RKO (cell line): Measurements from ENCODE around the gene TRPM3.
A peak's percentile ranks its signal among the peaks of the same experiment; 100 is the strongest.

ENCODE experiments used
- DNase-seq: peaks from one replicate; pipeline ENCODE4 v3.0.0-alpha.2; 2016; ENCODE audit warnings: low spot score

TRPM3 gene

DNA sequence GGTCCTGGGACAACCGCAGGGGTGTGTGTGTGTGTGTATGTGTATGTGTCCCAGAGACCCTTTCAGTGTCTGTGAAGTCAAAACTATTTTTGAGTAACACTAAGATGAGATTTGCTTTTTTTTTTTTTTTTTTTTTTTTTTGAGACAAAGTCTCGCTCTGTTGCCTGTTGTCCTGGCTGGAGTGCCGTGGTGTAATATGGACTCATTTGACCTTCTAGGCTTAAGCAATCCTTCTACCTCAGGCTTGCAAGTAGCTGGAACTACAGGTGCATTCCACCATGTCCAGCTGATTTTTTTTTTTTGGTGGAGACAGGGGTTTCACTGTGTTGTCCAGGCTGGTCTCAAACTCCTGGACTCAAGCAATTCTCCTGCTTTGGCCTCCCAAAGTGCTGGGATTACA, 609.6 kb downstream of the TRPM3 start:
- no peak for DNase-seq

DNA sequence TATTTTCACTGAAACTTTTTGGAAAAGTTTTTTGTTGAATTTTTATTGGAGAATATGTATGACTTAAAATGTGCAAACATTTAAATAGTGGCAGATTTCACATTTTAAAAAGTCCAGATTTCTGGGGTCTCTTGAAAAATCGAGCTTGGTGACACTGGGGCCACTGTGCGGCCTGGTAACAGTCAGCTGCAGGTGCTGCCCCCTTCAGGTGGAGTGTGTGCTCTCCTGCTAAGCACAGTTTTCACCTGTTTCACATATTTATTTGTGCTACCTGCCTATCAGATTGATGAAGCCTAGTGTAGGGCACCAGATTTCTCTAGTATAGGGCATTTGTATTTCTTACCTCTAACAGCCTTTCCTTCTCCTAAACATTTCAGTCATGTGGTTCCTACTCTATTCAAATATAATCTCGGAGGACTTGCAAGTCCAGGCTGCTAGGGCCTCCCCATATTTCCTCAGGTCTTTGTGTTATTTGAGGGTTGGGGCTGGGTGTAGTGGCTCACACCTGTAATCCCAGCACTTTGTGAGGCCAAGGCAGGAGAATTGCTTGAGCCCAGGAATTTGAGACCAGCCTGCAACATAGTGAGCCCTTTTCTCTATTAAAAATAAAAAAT, 611.2 kb downstream of the TRPM3 start:
- DNase-seq = no peak

DNA sequence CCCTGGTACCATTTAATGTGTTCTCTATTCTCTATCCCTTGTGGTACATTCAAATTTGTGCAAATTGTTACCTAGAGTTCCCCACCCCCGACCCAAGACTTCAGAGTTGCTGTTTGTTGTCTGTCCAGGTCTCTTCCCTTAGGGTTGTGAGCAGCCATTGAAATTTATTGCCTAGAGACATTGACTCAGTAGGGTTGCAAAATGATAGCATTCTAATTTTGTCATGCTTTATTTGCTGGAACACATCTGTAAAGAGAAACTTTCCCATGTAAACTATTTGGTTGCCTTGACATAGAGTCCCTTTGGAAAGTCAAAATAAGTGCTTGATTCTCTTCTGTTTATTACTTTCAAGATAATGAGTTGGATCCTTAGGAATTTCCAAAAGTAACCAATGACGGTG, 615.3 kb downstream of the TRPM3 start:
- no peak for DNase-seq

DNA sequence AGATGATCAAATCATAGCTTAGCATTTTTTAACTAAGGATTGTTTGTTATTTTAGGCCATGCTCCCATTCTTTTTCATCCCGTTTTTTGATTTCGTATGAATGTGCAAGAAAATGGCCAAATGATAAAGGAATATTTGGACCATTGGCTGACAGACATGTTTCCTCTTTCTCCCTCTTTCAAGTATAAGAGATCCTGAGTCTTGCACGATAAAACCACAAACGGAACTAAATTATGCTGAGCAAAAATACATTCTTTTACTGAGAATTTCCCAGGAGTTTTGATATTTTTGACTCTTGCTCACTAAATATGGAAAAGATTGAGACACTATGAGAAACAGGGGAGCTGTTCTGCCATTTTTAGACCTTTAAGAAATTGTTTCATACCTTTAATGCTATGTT, 616.6 kb downstream of the TRPM3 start:
- no peak for DNase-seq

DNA sequence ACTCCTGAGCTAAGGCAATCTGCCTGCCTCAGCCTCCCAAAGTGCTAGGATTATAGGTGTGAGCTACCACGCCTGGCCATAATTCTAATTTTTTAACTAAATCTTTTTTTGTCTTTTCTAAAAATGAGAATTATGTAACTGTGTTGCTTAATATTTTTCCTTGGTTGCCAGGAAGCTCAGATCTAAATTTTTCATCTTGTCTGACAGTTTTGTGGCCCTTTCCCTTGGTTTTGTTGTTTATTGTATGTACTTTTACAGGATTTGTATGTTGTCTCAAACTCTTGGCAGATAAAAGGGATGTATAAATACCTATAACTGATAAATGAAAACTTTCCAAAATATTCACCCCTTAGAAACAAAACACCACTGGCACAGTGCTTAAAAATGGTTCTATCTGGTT, 618.7 kb downstream of the TRPM3 start:
- no peak for DNase-seq

DNA sequence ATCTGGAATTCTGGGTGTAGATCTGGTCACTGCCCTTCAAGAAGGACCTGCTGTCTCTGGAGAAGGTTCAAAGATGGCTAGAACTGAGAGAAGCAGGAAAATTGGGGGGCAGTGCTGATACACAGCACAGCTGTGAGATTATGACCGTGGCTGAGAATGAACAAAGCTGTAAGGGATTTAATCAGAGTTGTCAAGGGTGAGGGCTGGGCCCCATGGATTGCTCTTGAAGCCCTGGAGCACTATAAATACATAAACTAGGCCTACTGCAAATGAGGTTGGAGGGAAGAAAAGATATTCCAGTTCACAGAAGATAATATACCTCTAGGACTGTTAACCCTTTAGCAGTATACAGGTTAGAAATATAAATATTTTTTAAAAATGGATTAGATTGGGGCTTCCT, 620.6 kb downstream of the TRPM3 start:
- DNase-seq = no peak

DNA sequence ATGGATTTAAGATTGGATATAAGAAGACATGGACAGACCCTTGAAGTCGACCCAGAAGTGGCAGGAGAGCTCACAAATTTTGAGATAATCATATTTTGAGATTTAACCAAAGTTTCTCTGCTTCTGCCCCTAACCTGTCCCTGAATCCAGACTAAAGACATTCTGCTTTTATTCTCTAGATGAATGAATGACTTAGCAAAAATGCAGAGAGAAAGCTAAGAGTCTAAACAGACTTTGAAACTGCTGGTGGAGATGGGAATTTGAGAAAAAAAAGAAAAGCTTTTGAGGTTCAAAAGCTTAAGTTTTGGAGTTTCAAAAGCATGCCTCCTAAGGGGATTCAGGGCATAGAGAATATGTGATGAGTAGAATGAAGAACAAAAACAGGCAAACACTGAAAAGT, 621.8 kb downstream of the TRPM3 start:
- no peak for DNase-seq

DNA sequence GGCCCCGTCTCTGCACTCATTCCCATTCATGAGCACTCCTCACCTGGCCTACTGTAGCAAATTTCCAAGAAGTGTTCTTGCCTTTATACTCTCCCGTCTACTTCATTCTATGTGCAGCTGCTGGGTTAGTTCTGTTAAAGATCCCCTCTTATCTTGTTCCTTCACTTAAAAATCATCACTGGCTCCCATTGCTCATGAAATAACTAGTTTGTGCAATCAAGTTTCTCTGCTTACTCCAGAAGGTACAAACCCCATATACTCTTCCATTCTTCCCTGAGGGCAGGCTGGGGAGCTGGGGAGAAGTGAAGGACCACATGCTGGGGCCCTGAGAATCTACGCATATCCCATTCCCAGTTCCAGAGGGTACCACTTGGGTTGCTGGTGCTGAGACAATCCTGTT, 622.6 kb downstream of the TRPM3 start:
- DNase-seq = no peak

DNA sequence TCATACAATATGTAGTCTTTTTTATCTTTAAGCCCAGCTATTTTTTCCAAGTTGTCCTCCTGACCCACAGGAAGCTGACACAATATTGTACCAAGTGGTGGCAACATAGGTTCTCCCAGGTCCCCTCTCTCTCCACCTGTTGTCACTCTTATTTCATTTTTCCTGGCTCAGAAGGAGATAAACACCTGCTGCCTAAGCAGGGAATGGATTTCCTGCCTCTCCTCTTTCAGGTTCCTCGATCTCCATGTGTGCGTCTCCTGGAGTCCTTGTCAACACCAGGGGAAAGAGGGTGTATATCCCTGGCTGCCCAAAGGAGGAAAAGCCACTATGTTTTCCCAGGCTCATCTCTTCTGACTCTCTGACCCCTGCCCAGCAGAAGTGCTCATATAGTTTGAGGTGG, 625.2 kb downstream of the TRPM3 start:
- no peak for DNase-seq

DNA sequence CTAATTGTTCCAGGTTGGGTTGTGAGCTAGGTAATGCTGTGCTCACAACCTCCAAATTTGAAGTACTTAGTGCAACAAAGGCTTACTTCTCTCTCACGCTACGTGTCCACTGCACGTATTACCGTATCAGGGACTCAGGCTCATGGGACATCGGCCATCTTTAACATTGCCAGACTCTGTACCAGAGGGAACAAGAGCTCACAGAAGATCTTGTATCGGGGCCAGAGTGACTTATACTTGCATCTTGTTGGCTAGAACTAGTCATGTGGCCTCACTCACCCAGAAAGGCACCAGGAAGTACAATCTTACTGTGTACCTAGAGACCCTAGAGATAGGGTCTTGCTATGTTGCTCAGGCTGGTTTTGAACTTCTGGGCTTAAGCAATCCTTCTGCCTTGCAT, 625.9 kb downstream of the TRPM3 start:
- DNase-seq = no peak

DNA sequence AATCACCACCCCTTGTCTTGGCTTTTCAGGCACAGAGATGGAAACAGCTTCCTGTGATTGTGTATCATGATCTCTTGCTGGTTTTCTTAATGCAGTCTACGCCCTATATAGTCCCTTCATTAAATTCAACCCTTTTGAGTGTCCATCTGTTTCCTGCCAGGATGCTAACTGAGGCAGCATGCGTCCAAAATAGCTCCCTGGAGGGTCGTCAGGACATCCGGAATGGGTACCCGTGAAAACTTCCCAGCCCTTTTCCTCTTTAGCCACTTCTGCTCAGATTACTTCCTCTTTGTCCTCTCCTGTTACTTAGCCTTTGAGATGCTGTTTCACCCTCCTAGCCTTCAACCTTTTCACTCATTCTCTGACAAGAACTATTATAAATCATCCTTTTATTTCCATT, 627.2 kb downstream of the TRPM3 start:
- no peak for DNase-seq

DNA sequence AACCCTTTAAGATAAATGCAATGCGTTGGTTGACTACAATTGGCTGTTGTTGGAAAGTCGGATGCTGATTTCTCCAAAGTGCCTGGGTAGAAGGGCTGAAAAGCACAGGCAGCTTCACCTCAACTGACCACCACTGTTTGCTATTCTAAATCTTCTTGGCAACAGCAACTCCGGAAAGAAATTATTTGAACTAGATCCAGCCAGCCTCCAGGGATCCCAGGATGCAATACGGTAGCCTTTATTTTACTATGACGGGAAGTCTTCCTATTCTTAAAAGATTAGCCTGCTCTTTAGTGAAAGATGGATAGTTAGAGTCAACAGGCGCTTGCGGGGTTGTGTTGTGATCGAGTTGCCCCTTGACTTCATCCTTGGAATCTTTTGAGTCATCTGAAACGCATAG, 628.4 kb downstream of the TRPM3 start:
- no peak for DNase-seq

DNA sequence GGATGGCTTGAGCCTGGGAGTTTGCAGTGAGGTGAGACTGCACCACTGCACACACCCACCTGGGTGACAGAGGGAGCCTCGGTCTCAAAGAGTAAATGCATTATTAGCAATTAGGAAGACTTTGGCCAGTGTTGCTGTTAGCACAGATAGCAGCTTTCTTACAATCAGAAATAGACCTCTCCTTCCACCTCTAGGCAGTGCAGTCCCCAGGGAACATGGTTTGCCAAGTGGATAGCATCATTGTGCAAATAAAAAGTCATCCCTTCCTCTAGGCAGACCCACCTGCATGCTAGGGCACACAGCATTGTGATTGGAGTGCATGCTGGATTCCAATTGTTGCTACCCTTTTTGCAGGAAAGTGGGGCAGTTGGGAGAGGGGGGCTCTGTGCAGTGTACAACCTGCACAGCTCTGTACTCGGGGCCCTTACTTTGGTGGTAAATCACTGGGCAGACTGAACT, 629.1 kb downstream of the TRPM3 start:
- no peak for DNase-seq

DNA sequence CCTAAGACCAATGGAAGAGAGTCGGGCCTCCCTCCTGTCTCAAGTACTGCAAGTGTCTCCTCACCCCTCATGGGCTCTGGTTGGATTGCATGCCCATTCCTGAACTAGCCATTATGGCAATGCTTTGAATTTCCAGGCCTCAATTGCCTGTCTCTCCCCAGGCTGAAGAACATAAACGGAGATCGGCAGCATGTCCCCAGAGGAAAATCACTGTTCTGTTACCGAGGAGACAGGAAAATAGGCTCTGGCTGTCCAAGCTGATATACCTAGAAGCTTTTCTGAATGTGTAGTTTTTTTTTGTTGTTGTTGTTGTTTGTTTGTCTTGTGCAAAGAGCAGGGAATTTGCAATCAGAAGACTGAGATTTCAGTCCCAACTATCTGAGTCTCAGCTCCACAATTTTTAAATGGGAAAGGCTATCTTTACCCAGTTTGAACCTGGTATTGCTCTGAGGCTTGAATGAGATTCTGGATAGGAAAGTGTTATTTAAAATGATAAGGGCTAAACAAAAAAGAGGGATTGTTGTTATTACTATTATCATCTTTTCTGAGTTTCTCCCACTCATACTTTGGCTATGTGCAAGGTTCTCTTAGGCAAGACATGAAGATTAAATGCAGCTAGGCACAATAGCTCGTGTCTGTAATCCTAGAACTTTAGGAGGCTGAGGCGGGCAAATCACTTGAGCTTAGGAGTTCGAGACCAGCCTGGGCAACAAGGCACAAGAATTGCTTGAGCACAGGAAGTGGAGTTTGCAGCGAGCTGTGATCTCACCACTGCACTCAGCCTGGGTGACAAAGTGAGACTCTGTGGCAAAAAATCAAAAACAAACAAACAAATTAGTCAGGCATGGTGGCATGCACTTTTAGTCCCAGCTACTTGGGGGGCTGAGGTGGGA, 629.7 kb downstream of the TRPM3 start:
- no peak for DNase-seq

DNA sequence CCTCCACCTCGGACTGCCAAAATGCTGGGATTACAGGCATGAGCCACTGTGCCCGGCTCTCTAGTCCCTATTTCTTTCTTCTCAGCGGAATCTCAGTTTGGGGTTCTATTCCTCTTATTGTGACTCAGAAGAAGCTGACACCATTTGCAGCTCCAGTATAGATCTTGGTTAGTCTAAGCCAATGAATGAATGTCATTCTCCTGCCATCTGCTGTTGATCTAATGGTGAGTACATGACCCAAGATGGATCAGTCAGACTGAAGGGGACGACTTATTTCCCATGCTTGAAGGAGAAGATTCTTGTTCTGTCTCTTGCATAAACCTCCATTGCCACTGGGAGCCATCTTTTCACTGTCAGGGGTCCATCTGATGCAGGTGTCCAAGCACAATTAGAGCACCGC, 630.9 kb downstream of the TRPM3 start:
- DNase-seq = no peak

DNA sequence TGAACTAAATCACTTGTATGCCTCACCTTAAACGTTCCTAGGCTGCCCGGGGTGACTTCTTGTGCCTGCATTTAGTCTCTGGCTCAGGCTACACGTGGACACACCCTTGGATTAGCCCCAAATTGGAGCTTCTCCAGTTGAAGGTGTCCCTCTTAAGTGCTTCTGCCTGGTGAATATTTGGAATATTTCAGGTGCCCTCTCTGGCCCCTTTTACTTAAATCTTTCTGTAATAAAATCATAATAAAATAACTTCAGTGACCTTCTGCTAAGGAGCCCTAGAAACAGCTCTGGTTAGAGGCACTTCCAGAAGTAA, 632.7 kb downstream of the TRPM3 start:
- no peak for DNase-seq

DNA sequence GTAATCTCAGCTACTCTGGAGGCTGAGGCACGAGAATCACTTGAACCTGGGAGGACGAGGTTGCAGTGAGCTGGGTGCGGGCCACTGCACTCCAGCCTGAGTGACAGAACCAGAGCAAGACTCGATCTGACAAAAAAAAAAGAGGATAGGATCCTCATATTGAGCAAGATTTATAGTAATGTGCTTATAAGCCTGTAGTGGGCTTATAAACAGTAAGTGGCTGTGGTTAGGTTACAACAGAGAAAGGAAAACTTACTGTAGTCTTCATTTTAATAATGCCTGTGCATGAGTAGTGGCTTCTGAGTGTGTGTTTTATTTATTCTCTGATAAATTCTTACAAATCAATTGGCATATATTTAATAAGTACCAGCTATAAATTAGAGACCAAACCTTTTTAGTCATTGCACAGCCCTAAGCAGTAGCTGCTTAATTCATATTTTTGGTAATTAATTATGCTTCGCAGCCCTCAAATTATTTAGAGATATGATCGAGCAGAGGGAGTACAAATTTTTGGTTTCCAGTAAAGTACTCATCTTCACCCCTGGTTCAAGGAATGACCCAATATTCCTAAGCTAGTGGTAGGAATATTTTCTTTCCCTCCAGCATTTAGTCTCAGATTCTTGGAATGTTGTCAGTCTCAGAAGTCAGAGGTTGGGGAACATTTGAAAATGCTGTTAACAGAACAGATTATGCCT, 633.2 kb downstream of the TRPM3 start:
- DNase-seq = no peak

DNA sequence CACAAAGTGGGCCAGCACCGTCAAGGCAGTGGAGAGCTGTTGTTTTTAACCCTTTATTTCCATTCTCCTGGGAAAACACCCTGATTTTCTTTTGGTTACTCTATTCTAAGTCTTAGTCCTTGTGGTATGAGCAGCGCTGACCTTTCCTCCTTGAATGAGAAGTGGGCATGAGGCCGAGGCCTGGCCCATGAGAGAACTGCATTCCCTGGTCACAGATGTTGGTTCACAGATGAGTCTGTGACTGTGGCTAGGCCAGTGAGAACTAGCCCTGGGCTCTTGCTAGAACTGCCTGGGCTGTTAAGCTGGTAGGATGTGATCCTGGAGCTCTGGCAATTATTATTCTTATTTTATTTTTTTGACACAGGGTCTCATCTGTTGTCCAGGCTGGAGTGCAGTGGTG, 635.3 kb downstream of the TRPM3 start:
- no peak for DNase-seq

DNA sequence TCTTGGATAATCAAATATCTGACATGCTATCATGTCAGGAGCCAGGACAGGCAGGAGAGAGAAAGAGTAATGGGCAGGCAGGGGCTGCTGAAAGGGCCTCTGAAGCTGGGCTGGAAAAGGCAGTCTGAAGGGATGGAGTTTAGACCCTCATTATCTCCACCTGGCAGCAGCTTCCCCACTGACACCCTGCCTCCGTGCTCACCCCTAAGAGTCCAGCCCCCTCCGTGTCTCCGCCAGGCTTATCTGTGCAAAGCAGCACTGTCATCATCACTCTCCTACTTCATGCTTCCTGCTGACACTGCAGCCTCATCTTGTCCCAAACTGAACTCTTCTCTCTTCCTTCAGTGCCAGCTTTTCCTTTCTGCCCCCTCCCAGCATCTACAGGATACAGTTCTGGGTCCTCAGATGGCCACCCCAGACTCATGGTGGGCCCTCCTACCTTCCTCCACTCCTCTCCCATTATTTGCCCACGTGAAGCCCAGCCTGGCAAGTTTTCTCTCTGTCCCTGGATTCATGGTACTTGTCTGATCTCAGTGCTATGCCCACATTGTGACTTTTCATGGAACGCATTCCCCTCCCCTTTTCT, 636.1 kb downstream of the TRPM3 start:
- DNase-seq = no peak

DNA sequence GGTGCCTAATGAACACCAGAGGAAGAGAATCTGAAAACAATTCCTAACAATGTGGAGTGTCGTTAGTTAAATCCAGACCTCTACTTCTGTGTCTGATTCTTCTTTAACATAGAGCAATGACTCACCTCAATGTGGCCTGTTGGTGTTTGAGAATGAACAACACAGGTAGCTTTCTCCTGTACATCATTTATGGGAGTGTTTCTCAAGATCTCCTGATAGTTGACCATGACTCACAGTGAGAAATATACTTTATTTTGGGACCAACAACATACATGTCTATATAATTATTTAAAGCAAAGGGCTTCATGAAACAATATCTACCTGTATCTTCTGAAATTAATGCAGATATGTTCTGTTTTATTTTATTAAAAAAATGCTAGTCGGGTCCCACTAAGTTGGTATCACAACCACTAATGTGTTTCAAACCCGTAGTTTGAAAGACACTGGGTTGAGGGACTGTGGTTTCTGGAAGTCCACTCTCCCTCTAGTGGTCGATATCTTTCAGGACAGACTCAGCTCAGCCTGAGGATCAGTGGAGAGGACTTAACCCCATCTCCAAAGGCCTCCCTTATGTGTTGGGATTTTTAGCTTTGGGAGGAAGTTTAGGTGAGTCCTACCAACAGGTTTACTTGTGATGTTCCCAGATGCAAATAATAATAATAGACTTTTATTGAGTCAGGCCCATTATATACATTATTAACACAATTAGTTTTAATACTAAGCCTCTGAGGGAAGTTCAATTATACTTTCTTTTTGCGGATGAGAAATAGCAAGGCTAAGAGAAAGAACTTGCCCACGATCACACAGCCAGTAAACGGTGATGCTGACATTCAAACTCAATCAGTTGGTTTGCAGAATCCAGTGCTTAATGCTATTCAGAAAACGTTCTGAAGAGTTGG, 636.9 kb downstream of the TRPM3 start:
- peak; percentile 64 for DNase-seq

DNA sequence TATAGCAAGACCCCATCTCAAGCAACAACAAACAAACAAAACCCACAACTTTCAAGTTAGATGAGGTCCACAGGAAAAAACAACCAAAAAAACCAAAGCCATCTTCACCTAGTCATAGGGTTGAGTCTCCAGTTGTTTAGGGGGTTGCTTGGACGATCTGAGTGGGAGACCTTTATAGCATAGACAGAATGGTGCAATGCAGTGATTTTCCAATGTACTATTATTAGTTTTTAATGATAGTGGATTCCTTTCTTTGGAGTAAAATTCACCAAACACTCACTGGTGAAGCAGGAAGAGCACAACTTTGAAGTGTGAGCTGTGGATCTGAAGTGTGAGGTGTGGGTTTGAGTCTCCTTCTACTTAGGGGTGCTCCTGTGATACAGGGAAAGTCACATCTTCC, 640.0 kb downstream of the TRPM3 start:
- DNase-seq = no peak

DNA sequence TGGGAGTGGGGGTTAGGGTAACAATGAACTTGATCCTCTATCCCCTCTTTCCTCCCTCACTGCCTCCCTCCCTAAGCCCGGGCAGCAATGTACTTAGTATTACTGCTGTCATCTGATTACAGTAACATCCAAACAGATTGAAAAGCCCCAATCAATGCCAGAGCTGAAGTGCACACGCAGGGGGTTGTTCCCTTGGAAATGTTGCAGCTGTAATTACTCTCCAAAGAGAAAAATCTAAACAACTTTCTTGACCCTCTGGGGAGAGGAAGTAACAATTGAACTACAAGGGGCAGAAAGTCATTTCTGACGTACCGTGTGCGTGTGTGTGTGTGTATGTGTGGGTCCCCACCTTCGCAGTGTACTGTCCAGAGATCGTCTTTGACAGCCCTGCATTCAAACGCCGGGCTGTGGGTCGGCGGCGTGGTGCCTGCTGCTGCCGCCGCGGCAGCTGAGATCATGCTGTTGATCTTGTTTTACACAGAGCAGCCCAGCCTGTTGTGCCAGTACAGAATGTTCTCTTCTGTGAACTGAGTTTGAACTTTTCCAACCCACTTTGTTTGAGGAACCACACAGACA, 640.9 kb downstream of the TRPM3 start:
- DNase-seq = no peak
